HepG2 (cell line): ENCODE measurements around the gene RFX2. TPM values are rescaled to one million over a fixed set of nuclear protein-coding genes. Genes with fewer than 3 reads are reported as not detected.

Experiments
- MIXL1 ChIP-seq: IDR thresholded peaks from 2 replicates; pipeline ENCODE4 v1.6.1; 2016
- NFE2L2 ChIP-seq: fragments of 150-350 bp; IDR thresholded peaks from 2 replicates; pipeline ENCODE4 v1.6.1; 2014; ENCODE audit warnings: low read length
- RNF2 ChIP-seq: fragments of 450-650 bp; conservative IDR thresholded peaks from 2 replicates; pipeline ENCODE4 v1.6.1; 2016; ENCODE audit warnings: low read depth
- SIN3B ChIP-seq: fragments of 150-350 bp; IDR thresholded peaks from 2 replicates; pipeline ENCODE4 v1.6.1; 2014; ENCODE audit warnings: low read length
- STAT5B ChIP-seq: sonication (generic); formaldehyde crosslinking; IDR thresholded peaks from 2 replicates; pipeline ENCODE4 v1.4.0; 2020; ENCODE audit warnings: missing genetic modification reagents
- ZNF367 ChIP-seq: sonication (generic); formaldehyde crosslinking; IDR thresholded peaks from 2 replicates; pipeline ENCODE4 v1.4.0; 2020; ENCODE audit warnings: missing genetic modification reagents, borderline replicate concordance
- ZNF577 ChIP-seq: sonication (generic); formaldehyde crosslinking; IDR thresholded peaks from 2 replicates; pipeline ENCODE4 v1.4.0; 2020; ENCODE audit warnings: mild to moderate bottlenecking, low read depth, missing genetic modification reagents, borderline replicate concordance
- ZNF780A ChIP-seq: sonication (generic); formaldehyde crosslinking; IDR thresholded peaks from 2 replicates; pipeline ENCODE4 v1.8.0; 2022; ENCODE audit warnings: mild to moderate bottlenecking, missing genetic modification reagents, moderate library complexity
- polyA plus RNA-seq, 8 experiments: library from polyadenylated mRNA; depleted of rRNA in 3 of 8; stranded (reverse) in 7 of 8; unstranded in 1 of 8; fragments of >200 nt; fragmentation: Illumina TruSeq in 4 of 8; extraction: Trizol in 4 of 8; gene quantifications; 2 replicates each; pipeline versions ENCODE4 v1.2.1 to v1.2.3, GENCODE V29; 2011 to 2016; ENCODE audit warnings: low read depth in 4 of 8, missing spikeins in 1 of 8, mixed read lengths in 1 of 8; ENCODE audit not compliant: insufficient read depth in 1 of 8
- total RNA-seq, 5 experiments: library from RNA; depleted of rRNA; stranded (reverse); fragments of >200 nt; fragmentation: Illumina TruSeq; extraction: Trizol; gene quantifications; 2 replicates each; pipeline ENCODE4 v1.2.3, GENCODE V29; 2016; ENCODE audit warnings: low read depth in 1 of 5
- TF ChIP-seq, protein P1 (sequence below): sonication (generic); formaldehyde crosslinking; IDR thresholded peaks from 2 replicates; pipeline ENCODE4 v1.5.1; 2020; ENCODE audit warnings: mild to moderate bottlenecking, moderate library complexity, missing genetic modification reagents
- TF ChIP-seq, protein P2 (sequence below): sonication (generic); formaldehyde crosslinking; IDR thresholded peaks from 2 replicates; pipeline ENCODE4 v1.5.0; 2020; ENCODE audit warnings: missing genetic modification reagents, mild to moderate bottlenecking, borderline replicate concordance
- TF ChIP-seq, protein P3 (sequence below): IDR thresholded peaks from 2 replicates; pipeline ENCODE4 v1.6.1; 2016; ENCODE audit warnings: mild to moderate bottlenecking, missing biosample characterization, missing genetic modification reagents
- TF ChIP-seq, protein P4 (sequence below): sonication (generic); formaldehyde crosslinking; IDR thresholded peaks from 2 replicates; pipeline ENCODE4 v1.8.1; 2023; ENCODE audit warnings: mild to moderate bottlenecking, missing genetic modification reagents
- TF ChIP-seq, protein P5 (sequence below): sonication (generic); formaldehyde crosslinking; IDR thresholded peaks from 2 replicates; pipeline ENCODE4 v1.4.0; 2020; ENCODE audit warnings: missing genetic modification reagents, mild to moderate bottlenecking, borderline replicate concordance
- TF ChIP-seq, protein P6 (sequence below): sonication (generic); formaldehyde crosslinking; IDR thresholded peaks from 2 replicates; pipeline ENCODE4 v1.5.1; 2020; ENCODE audit warnings: missing genetic modification reagents, mild to moderate bottlenecking, borderline replicate concordance
- TF ChIP-seq, protein P7 (sequence below): sonication (generic); formaldehyde crosslinking; IDR thresholded peaks from 2 replicates; pipeline ENCODE4 v1.5.0; 2020; ENCODE audit warnings: mild to moderate bottlenecking, missing genetic modification reagents
- TF ChIP-seq, protein P8 (sequence below): sonication (generic); formaldehyde crosslinking; IDR thresholded peaks from 2 replicates; pipeline ENCODE4 v1.8.1; 2023; ENCODE audit warnings: missing genetic modification reagents, mild to moderate bottlenecking, borderline replicate concordance
- TF ChIP-seq, protein P9 (sequence below): sonication (generic); formaldehyde crosslinking; IDR thresholded peaks from 2 replicates; pipeline ENCODE4 v1.4.0; 2020; ENCODE audit warnings: low read depth, mild to moderate bottlenecking, missing genetic modification reagents

RFX2 gene
- total and polyA plus RNA-seq, 2 of the 13 experiments (the other 11 are each of a cell fraction or from before 2014, with no cell fraction given): 2.8 to 3.3 TPM

DNA sequence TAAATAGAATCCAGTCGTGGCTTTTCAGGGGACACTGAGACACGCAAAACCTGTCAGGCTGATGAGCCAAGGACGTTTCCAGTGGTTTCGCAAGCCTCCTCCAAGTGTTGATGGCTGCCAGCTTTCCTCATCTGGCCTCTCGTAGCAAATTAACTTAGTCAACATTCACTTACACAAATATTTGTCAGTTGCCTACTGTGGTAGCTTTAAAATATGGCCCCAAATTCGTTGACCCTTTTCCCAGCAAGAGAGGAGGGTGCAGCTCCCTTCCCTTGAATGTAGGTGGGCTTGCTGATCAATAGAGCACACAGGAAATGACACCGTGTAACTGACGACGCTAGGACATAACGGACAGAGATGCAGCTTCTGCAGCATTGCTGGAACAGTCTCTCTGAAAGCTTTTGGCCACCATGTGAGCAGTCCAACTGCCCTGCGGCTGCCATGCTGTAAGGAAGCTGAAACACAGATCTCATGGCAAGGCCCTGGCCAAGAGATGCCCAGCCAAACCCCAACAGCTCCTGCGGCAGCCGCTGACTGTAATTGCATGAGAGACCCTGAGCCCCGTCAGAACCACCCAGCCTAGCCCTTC is 126.8 kb downstream of the RFX2 start (continued):
- TF ChIP-seq ZNF367 (CRISPR knock-in tag): no peak
- TF ChIP-seq, protein P1, sequence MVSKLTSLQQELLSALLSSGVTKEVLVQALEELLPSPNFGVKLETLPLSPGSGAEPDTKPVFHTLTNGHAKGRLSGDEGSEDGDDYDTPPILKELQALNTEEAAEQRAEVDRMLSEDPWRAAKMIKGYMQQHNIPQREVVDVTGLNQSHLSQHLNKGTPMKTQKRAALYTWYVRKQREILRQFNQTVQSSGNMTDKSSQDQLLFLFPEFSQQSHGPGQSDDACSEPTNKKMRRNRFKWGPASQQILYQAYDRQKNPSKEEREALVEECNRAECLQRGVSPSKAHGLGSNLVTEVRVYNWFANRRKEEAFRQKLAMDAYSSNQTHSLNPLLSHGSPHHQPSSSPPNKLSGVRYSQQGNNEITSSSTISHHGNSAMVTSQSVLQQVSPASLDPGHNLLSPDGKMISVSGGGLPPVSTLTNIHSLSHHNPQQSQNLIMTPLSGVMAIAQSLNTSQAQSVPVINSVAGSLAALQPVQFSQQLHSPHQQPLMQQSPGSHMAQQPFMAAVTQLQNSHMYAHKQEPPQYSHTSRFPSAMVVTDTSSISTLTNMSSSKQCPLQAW (CRISPR knock-in tag): 0 out of 2 replicates have a peak, but pooled peaks have one; percentile 23
- TF ChIP-seq, protein P2, sequence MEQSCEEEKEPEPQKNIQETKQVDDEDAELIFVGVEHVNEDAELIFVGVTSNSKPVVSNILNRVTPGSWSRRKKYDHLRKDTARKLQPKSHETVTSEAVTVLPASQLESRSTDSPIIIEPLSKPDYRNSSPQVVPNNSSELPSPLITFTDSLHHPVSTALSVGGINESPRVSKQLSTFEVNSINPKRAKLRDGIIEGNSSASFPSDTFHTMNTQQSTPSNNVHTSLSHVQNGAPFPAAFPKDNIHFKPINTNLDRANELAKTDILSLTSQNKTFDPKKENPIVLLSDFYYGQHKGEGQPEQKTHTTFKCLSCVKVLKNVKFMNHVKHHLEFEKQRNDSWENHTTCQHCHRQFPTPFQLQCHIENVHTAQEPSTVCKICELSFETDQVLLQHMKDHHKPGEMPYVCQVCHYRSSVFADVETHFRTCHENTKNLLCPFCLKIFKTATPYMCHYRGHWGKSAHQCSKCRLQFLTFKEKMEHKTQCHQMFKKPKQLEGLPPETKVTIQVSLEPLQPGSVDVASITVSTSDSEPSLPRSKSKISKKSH (CRISPR knock-in tag): no peak
- TF ChIP-seq, protein P3, sequence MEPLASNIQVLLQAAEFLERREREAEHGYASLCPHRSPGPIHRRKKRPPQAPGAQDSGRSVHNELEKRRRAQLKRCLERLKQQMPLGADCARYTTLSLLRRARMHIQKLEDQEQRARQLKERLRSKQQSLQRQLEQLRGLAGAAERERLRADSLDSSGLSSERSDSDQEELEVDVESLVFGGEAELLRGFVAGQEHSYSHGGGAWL (CRISPR knock-in tag): no peak
- no peak for TF ChIP-seq ZNF780A (CRISPR knock-in tag)
- no peak for TF ChIP-seq ZNF577 (CRISPR knock-in tag)
- TF ChIP-seq, protein P4, sequence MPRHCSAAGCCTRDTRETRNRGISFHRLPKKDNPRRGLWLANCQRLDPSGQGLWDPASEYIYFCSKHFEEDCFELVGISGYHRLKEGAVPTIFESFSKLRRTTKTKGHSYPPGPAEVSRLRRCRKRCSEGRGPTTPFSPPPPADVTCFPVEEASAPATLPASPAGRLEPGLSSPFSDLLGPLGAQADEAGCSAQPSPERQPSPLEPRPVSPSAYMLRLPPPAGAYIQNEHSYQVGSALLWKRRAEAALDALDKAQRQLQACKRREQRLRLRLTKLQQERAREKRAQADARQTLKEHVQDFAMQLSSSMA (CRISPR knock-in tag): no peak
- TF ChIP-seq, protein P5, sequence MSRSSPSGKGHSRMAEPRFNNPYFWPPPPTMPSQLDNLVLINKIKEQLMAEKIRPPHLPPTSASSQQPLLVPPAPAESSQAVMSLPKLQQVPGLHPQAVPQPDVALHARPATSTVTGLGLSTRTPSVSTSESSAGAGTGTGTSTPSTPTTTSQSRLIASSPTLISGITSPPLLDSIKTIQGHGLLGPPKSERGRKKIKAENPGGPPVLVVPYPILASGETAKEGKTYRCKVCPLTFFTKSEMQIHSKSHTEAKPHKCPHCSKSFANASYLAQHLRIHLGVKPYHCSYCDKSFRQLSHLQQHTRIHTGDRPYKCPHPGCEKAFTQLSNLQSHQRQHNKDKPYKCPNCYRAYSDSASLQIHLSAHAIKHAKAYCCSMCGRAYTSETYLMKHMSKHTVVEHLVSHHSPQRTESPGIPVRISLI: no peak
- TF ChIP-seq, protein P6, sequence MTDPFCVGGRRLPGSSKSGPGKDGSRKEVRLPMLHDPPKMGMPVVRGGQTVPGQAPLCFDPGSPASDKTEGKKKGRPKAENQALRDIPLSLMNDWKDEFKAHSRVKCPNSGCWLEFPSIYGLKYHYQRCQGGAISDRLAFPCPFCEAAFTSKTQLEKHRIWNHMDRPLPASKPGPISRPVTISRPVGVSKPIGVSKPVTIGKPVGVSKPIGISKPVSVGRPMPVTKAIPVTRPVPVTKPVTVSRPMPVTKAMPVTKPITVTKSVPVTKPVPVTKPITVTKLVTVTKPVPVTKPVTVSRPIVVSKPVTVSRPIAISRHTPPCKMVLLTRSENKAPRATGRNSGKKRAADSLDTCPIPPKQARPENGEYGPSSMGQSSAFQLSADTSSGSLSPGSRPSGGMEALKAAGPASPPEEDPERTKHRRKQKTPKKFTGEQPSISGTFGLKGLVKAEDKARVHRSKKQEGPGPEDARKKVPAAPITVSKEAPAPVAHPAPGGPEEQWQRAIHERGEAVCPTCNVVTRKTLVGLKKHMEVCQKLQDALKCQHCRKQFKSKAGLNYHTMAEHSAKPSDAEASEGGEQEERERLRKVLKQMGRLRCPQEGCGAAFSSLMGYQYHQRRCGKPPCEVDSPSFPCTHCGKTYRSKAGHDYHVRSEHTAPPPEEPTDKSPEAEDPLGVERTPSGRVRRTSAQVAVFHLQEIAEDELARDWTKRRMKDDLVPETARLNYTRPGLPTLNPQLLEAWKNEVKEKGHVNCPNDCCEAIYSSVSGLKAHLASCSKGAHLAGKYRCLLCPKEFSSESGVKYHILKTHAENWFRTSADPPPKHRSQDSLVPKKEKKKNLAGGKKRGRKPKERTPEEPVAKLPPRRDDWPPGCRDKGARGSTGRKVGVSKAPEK (CRISPR knock-in tag): no peak
- TF ChIP-seq MIXL1 (CRISPR knock-in tag): peak; percentile 65; the same call in 1 of the 2 replicates
- TF ChIP-seq NFE2L2: no peak
- no peak for TF ChIP-seq RNF2
- TF ChIP-seq STAT5B (CRISPR knock-in tag): no peak
- TF ChIP-seq, protein P7, sequence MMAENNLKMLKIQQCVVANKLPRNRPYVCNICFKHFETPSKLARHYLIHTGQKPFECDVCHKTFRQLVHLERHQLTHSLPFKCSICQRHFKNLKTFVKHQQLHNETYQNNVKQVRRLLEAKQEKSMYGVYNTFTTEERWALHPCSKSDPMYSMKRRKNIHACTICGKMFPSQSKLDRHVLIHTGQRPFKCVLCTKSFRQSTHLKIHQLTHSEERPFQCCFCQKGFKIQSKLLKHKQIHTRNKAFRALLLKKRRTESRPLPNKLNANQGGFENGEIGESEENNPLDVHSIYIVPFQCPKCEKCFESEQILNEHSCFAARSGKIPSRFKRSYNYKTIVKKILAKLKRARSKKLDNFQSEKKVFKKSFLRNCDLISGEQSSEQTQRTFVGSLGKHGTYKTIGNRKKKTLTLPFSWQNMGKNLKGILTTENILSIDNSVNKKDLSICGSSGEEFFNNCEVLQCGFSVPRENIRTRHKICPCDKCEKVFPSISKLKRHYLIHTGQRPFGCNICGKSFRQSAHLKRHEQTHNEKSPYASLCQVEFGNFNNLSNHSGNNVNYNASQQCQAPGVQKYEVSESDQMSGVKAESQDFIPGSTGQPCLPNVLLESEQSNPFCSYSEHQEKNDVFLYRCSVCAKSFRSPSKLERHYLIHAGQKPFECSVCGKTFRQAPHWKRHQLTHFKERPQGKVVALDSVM: no peak
- TF ChIP-seq, protein P8, sequence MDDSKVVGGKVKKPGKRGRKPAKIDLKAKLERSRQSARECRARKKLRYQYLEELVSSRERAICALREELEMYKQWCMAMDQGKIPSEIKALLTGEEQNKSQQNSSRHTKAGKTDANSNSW (CRISPR knock-in tag): no peak
- TF ChIP-seq, protein P9, sequence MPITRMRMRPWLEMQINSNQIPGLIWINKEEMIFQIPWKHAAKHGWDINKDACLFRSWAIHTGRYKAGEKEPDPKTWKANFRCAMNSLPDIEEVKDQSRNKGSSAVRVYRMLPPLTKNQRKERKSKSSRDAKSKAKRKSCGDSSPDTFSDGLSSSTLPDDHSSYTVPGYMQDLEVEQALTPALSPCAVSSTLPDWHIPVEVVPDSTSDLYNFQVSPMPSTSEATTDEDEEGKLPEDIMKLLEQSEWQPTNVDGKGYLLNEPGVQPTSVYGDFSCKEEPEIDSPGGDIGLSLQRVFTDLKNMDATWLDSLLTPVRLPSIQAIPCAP (CRISPR knock-in tag): no peak
- TF ChIP-seq SIN3B: no peak
